ENCODE data around the gene WWOX.

WWOX gene

GRCh38 chr16:78252757-78253156, 153.3 kb downstream of the WWOX start:
- no peak overlapping the region for H3K27ac ChIP-seq (ENCODE audit: low read length)
- ATAC-seq (ENCODE audit: insufficient read depth, low read depth) (no peak), DNase-seq (no peak)
- H3K36me3 ChIP-seq (ENCODE audit: insufficient read depth, low read length) = no peaks in the 10 kb centered on the region
- no peak overlapping the region for H3K4me3 ChIP-seq (ENCODE audit: low read depth in 1 of 2, low read length in 2 of 2)
- H3K79me2 ChIP-seq (ENCODE audit: insufficient read depth, low read length) = no peaks in the 10 kb centered on the region
- H3K27me3 ChIP-seq (ENCODE audit: insufficient read depth, low read length, poor library complexity) = no peaks in the 10 kb centered on the region
- H3K9me3 ChIP-seq (ENCODE audit: insufficient read depth, low read length, severe bottlenecking) = no peaks in the 10 kb centered on the region
- no peaks in the 10 kb centered on the region for H3K4me1 ChIP-seq (ENCODE audit: insufficient read depth, low read length)
- no peak overlapping the region for H3K9ac ChIP-seq (ENCODE audit: low read depth, low read length)
- TF ChIP-seq CTCF (IDR thresholded peaks at IDR 0.05; ENCODE audit: borderline replicate concordance, extremely low read depth, low read length, poor library complexity, severe bottlenecking) (no peak), EZH2 (IDR thresholded peaks at IDR 0.05; ENCODE audit: borderline replicate concordance, low read depth, low read length, severe bottlenecking) (no peak)
- H4K20me1 ChIP-seq (ENCODE audit: insufficient read depth, low read length) = peaks cover 3% of the 10 kb centered on the region; the same call in 1 of the 2 replicates
- H2AFZ ChIP-seq (ENCODE audit: low read depth, low read length) = no peak overlapping the region
- H3K4me2 ChIP-seq (ENCODE audit: insufficient read depth, low read length) = no peak overlapping the region

GRCh38 chr16:78254841-78255240, 155.4 kb downstream of the WWOX start:
- Histone ChIP-seq H2AFZ (ENCODE audit: low read depth, low read length) (no peak overlapping the region), H3K4me2 (ENCODE audit: insufficient read depth, low read length) (no peak overlapping the region), H3K27ac (ENCODE audit: low read length) (no peak overlapping the region), H3K9me3 (ENCODE audit: insufficient read depth, low read length, severe bottlenecking) (no peaks in the 10 kb centered on the region), H3K9ac (ENCODE audit: low read depth, low read length) (no peak overlapping the region), H3K4me3 (ENCODE audit: low read depth in 1 of 2, low read length in 2 of 2) (no peak overlapping the region), H3K36me3 (ENCODE audit: insufficient read depth, low read length) (no peaks in the 10 kb centered on the region), H3K27me3 (ENCODE audit: insufficient read depth, low read length, poor library complexity) (no peaks in the 10 kb centered on the region), H3K79me2 (ENCODE audit: insufficient read depth, low read length) (no peaks in the 10 kb centered on the region), H3K4me1 (ENCODE audit: insufficient read depth, low read length) (no peaks in the 10 kb centered on the region), H4K20me1 (ENCODE audit: insufficient read depth, low read length) (peaks cover 3% of the 10 kb centered on the region; the same call in 1 of the 2 replicates)
- ATAC-seq (ENCODE audit: insufficient read depth, low read depth) = no peak
- no peak for TF ChIP-seq EZH2 (IDR thresholded peaks at IDR 0.05; ENCODE audit: borderline replicate concordance, low read depth, low read length, severe bottlenecking)
- TF ChIP-seq CTCF (IDR thresholded peaks at IDR 0.05; ENCODE audit: borderline replicate concordance, extremely low read depth, low read length, poor library complexity, severe bottlenecking) = no peak
- DNase-seq = no peak

- H3K27ac ChIP-seq (ENCODE audit: low read length) = no peak overlapping the region
- H3K27me3 ChIP-seq (ENCODE audit: insufficient read depth, low read length, poor library complexity) = no peaks in the 10 kb centered on the region
- H4K20me1 ChIP-seq (ENCODE audit: insufficient read depth, low read length) = peaks cover 3% of the 10 kb centered on the region; the same call in 1 of the 2 replicates
- H2AFZ ChIP-seq (ENCODE audit: low read depth, low read length) = no peak overlapping the region
- no peaks in the 10 kb centered on the region for H3K9me3 ChIP-seq (ENCODE audit: insufficient read depth, low read length, severe bottlenecking)
- no peaks in the 10 kb centered on the region for H3K79me2 ChIP-seq (ENCODE audit: insufficient read depth, low read length)
- DNase-seq (no peak), ATAC-seq (ENCODE audit: insufficient read depth, low read depth) (no peak)
- TF ChIP-seq EZH2 (IDR thresholded peaks at IDR 0.05; ENCODE audit: borderline replicate concordance, low read depth, low read length, severe bottlenecking) (no peak), CTCF (IDR thresholded peaks at IDR 0.05; ENCODE audit: borderline replicate concordance, extremely low read depth, low read length, poor library complexity, severe bottlenecking) (no peak)
- no peaks in the 10 kb centered on the region for H3K36me3 ChIP-seq (ENCODE audit: insufficient read depth, low read length)
- no peak overlapping the region for H3K4me2 ChIP-seq (ENCODE audit: insufficient read depth, low read length)
- H3K4me3 ChIP-seq (ENCODE audit: low read depth in 1 of 2, low read length in 2 of 2) = no peak overlapping the region
- H3K4me1 ChIP-seq (ENCODE audit: insufficient read depth, low read length) = no peaks in the 10 kb centered on the region
- H3K9ac ChIP-seq (ENCODE audit: low read depth, low read length) = no peak overlapping the region
Measured at GRCh38 chr16:78256686-78257375, 157.4 kb downstream of the WWOX start.
